ENCODE data around the gene KRTAP4-9.
"Not testable (repeated sequence)": the region's sequence is repeated elsewhere in the genome, so short reads cannot be mapped to it uniquely, and the experiment has no call there.

Gene KRTAP4-9

DNA sequence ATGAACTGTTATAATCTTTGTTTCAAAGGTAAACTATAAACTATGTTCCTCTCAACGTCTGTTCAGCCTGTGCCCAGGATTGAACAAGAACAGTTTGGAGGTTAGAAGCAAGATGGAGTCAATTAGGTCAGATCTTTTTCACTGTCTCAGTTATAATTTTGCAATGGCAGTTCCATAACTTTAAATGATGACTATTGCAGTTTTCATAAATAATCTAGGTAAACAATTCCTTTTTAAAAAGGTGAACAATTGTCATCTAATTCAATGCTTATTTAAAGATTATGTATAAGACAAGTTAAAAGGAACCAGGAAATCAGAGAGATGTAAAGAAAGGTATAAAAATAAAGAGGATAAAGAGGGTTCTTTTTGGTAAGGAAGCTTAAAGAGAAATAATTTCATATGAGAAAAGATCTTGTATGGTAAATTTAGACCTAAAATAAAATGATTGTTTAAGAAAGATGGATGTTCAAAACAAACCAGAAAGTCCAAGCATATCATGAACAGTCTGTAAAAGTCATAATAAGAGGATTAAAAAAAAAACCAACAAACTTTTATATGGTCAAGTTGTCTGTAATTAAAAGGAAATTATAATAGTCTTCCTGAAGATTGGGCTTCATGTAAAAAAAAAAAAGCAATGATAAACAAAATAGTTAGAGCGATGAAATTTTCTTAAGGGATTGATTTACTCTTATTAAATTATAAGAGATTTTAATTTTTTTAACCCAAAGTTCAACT lies 6.1 kb downstream of the KRTAP4-9 start:
- Histone ChIP-seq H3K36me3 (ENCODE audit: control insufficient read depth, insufficient read depth, low read length) (no peaks in the 10 kb centered on the region), H3K4me1 (ENCODE audit: control insufficient read depth, insufficient read depth, low read length) (no peaks in the 10 kb centered on the region), H3K9me3 (ENCODE audit: control insufficient read depth, low read length) (peaks cover 10% of the 10 kb centered on the region), H3K4me3 (ENCODE audit: insufficient read depth, low read depth, low read length) (no peak overlapping the region), H3K27ac (ENCODE audit: insufficient read depth, low read depth, low read length, poor library complexity, severe bottlenecking) (no peak overlapping the region), H3K27me3 (ENCODE audit: control insufficient read depth, insufficient read depth, low read length, poor library complexity, severe bottlenecking) (no peaks in the 10 kb centered on the region)
- 80 to 88% methylated on average over 1 of the region's 2 CpGs for WGBS, 2 experiments

DNA sequence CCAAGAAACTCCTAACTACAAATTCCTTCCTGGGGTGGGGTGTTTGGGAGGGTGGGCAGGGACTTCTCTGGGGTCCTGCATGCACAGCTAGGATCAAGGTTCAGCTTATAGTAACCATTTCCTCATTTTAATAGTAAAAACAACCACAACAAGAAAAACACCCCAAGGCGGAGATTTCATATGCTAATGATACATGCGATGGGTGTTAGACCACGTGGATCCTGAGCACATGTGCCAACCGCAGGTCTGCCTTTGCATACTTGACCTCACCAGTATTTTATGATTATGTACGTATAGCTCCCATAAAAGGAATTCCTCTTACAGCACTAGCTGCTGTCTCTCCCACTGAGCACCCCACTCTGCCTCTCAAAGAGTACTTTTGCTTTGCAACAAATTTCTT lies 11.1 kb downstream of the KRTAP4-9 start:
- Histone ChIP-seq H3K4me1 (ENCODE audit: control insufficient read depth, insufficient read depth, low read length) (no peaks in the 10 kb centered on the region), H3K4me3 (ENCODE audit: insufficient read depth, low read depth, low read length) (no peak overlapping the region), H3K36me3 (ENCODE audit: control insufficient read depth, insufficient read depth, low read length) (no peaks in the 10 kb centered on the region), H3K9me3 (ENCODE audit: control insufficient read depth, low read length) (peaks cover 6% of the 10 kb centered on the region), H3K27me3 (ENCODE audit: control insufficient read depth, insufficient read depth, low read length, poor library complexity, severe bottlenecking) (no peaks in the 10 kb centered on the region), H3K27ac (ENCODE audit: insufficient read depth, low read depth, low read length, poor library complexity, severe bottlenecking) (no peak overlapping the region)
- 90 to 91% methylated on average over 5 of the region's 5 CpGs for WGBS, 2 experiments

DNA sequence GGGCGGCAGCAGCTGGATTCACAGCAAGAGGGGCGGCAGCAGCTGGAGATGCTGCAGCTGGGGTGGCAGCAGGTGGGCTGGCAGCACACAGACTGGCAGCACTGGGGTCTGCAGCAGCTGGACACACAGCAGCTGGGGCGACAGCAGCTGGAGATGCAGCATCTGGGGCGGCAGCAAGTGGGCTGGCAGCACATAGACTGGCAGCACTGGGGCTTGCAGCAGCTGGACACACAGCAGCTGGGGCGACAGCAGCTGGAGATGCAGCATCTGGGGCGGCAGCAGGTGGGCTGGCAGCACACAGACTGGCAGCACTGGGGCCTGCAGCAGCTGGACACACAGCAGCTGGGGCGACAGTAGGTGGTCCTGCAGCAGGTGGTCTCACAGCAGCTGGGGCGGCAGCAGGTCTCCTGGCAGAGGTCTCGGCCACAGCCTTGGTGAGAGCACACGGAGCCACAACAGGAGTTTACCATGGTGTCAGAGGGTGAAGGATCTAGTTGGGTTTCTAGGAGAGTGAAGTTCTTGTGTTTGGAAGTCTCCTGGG lies 12.7 kb downstream of the KRTAP4-9 start, which contains the start of gene KRTAP4-11:
KRTAP4-11 (minus strand) TSS at position 528 of the 541 bp plus-strand sequence; CDS start at position 470, 58 bp downstream.
- H3K4me3 ChIP-seq (ENCODE audit: insufficient read depth, low read depth, low read length); H3K27ac ChIP-seq (ENCODE audit: insufficient read depth, low read depth, low read length, poor library complexity, severe bottlenecking); H3K27me3 ChIP-seq (ENCODE audit: control insufficient read depth, insufficient read depth, low read length, poor library complexity, severe bottlenecking); H3K4me1 ChIP-seq (ENCODE audit: control insufficient read depth, insufficient read depth, low read length); H3K9me3 ChIP-seq (ENCODE audit: control insufficient read depth, low read length); H3K36me3 ChIP-seq (ENCODE audit: control insufficient read depth, insufficient read depth, low read length): not testable (repeated sequence)
- WGBS, 2 experiments = 84 to 86% methylated on average over 10 of the region's 10 CpGs

DNA sequence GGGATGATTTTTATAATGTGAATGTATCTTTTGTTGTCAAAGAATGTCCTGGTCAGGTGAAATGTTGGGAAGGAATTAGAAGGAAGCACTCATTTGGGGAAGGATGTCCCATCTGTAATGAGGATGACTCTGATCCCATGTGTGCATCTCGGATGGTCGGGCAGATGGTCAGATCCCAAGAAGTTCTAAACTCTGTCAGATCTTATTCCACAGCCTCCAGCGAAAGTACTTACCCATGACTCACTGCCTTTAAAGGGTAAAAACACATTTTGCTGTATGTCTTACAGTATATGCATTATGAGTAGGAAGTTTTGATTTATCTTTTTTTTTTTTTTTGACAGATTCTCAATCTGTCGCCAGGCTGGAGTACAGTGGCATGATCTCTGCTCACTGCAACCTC lies 13.5 kb downstream of the KRTAP4-9 start:
- no peak overlapping the region for H3K27ac ChIP-seq (ENCODE audit: insufficient read depth, low read depth, low read length, poor library complexity, severe bottlenecking)
- H3K9me3 ChIP-seq (ENCODE audit: control insufficient read depth, low read length) = no peaks in the 10 kb centered on the region
- 93 to 97% methylated on average over 4 of the region's 4 CpGs for WGBS, 2 experiments
- no peaks in the 10 kb centered on the region for H3K4me1 ChIP-seq (ENCODE audit: control insufficient read depth, insufficient read depth, low read length)
- no peaks in the 10 kb centered on the region for H3K36me3 ChIP-seq (ENCODE audit: control insufficient read depth, insufficient read depth, low read length)
- no peaks in the 10 kb centered on the region for H3K27me3 ChIP-seq (ENCODE audit: control insufficient read depth, insufficient read depth, low read length, poor library complexity, severe bottlenecking)
- H3K4me3 ChIP-seq (ENCODE audit: insufficient read depth, low read depth, low read length) = no peak overlapping the region

DNA sequence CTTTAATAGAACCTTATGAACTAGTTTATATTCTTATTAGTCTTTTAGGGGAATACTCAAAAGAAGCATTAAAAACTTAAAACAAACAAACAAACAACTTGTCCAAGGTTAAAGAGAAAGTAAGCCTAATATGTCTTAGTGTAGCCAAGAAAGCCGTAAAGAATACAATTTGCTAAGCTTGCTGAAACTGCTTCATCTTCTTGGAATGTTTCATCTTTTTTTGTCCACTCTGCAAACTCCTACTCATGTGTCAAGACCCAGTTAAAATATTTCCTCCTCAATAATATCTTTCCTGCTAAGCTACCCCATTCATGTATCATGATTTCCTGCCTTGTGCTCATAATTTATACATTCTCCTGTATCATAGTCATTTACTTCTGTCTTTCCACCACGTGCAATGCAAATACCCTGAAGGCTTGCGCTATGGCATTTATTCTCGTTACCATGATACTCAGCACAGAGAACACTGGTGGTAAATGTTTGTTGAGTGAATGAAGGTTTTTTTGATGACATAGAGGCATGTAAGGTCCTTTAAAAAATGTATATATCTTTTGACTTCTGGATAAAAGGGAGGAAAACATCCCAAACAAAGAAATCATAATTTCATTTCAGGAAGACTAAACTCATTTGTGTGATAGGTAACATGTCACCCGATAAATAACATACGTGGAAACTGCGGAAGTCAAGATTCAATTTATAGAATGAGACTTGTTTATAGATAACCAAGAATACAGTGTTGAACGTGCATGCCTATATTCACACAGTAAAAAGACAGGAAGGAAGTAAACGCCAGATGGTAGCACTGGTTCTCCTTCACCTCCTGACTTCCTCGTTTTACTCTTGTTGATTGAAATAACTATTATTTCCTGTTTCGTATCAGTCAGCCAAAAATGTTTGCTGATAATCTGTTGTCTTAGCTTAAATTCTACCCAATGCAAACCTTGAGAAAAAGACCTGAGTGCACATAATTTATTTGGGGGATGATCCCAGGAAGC lies 14.8 kb downstream of the KRTAP4-9 start:
- H3K36me3 ChIP-seq (ENCODE audit: control insufficient read depth, insufficient read depth, low read length); H3K4me3 ChIP-seq (ENCODE audit: insufficient read depth, low read depth, low read length); H3K9me3 ChIP-seq (ENCODE audit: control insufficient read depth, low read length); H3K27me3 ChIP-seq (ENCODE audit: control insufficient read depth, insufficient read depth, low read length, poor library complexity, severe bottlenecking); H3K27ac ChIP-seq (ENCODE audit: insufficient read depth, low read depth, low read length, poor library complexity, severe bottlenecking); H3K4me1 ChIP-seq (ENCODE audit: control insufficient read depth, insufficient read depth, low read length): not testable (repeated sequence)
- WGBS, 2 experiments = 89 to 90% methylated on average over 11 of the region's 11 CpGs

DNA sequence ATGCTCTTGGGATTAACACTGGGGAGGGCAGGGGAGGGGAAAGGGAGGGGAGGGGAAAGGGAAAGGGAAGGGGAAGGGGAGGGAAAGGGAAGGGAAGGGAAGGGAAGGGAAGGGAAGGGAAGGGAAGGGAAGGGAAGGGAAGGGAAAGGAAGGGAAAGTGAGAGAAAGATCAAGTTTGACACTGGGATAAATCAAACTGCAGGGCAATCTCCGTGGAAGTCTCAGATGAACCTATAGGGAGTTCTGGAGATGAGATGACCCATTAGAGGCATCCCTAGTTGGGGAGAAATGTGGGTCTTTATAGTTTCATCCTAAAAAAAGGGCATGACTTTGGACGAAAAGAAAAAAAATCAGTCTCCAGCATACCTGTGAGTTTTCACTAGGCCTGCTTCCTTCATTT lies 16.6 kb downstream of the KRTAP4-9 start:
- Histone ChIP-seq H3K27ac (ENCODE audit: insufficient read depth, low read depth, low read length, poor library complexity, severe bottlenecking) (no peak overlapping the region), H3K4me1 (ENCODE audit: control insufficient read depth, insufficient read depth, low read length) (no peaks in the 10 kb centered on the region), H3K9me3 (ENCODE audit: control insufficient read depth, low read length) (no peaks in the 10 kb centered on the region), H3K27me3 (ENCODE audit: control insufficient read depth, insufficient read depth, low read length, poor library complexity, severe bottlenecking) (no peaks in the 10 kb centered on the region), H3K36me3 (ENCODE audit: control insufficient read depth, insufficient read depth, low read length) (no peaks in the 10 kb centered on the region), H3K4me3 (ENCODE audit: insufficient read depth, low read depth, low read length) (no peak overlapping the region)
- 93 to 95% methylated on average over 2 of the region's 2 CpGs for WGBS, 2 experiments

DNA sequence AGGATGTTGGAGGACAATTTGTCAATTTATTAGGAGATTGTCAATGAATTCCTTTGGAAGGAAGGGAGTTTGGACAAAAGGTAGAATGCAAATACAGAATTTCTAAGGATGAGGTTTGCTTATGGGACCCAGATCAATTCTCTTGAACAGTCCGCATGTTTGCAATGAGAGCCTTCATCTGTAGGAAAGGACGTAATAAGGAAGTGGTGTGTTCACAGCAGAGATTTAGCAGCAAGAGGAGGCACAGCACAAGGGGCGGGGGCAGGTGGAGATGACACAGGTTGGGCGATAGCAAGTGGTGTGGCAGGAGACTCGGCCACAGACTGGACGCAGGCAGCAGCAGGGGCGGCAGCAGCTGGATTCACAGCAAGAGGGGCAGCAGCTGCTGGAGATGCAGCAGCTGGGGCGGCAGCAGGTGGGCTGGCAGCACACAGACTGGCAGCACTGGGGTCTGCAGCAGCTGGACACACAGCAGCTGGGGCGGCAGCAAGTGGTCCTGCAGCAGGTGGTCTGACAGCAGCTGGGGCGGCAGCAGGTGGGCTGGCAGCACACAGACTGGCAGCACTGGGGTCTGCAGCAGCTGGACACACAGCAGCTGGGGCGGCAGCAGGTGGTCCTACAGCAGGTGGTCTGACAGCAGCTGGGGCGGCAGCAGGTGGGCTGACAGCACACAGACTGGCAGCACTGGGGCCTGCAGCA lies 18.3 kb downstream of the KRTAP4-9 start:
- H3K4me3 ChIP-seq (ENCODE audit: insufficient read depth, low read depth, low read length); H3K9me3 ChIP-seq (ENCODE audit: control insufficient read depth, low read length); H3K36me3 ChIP-seq (ENCODE audit: control insufficient read depth, insufficient read depth, low read length); H3K27me3 ChIP-seq (ENCODE audit: control insufficient read depth, insufficient read depth, low read length, poor library complexity, severe bottlenecking); H3K4me1 ChIP-seq (ENCODE audit: control insufficient read depth, insufficient read depth, low read length); H3K27ac ChIP-seq (ENCODE audit: insufficient read depth, low read depth, low read length, poor library complexity, severe bottlenecking): not testable (repeated sequence)
- 87 to 89% methylated on average over 12 of the region's 12 CpGs for WGBS, 2 experiments

DNA sequence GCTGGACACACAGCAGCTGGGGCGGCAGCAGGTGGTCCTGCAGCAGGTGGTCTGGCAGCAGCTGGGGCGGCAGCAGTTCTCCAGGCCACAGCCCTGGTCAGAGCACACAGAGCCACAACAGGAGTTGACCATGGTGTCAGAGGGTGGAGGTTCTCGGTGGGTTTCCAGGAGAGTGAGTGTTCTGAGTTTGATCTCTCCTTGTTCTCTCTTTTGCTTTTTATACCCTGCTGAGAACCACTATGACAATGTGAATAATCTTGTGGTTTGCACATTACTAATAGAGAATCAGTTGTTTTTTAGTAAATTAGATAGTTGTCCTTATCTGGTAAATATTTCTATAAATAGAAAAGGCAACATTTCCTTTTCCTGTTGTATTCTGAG lies 18.8 kb downstream of the KRTAP4-9 start, which contains the start of gene KRTAP4-12:
KRTAP4-12 (minus strand) TSS at position 192 of the 381 bp plus-strand sequence; CDS start at position 132, 60 bp downstream.
- not testable (repeated sequence) for H3K36me3 ChIP-seq (ENCODE audit: control insufficient read depth, insufficient read depth, low read length); H3K9me3 ChIP-seq (ENCODE audit: control insufficient read depth, low read length); H3K27me3 ChIP-seq (ENCODE audit: control insufficient read depth, insufficient read depth, low read length, poor library complexity, severe bottlenecking); H3K4me1 ChIP-seq (ENCODE audit: control insufficient read depth, insufficient read depth, low read length); H3K4me3 ChIP-seq (ENCODE audit: insufficient read depth, low read depth, low read length); H3K27ac ChIP-seq (ENCODE audit: insufficient read depth, low read depth, low read length, poor library complexity, severe bottlenecking)
- 83 to 85% methylated on average over 3 of the region's 3 CpGs for WGBS, 2 experiments

DNA sequence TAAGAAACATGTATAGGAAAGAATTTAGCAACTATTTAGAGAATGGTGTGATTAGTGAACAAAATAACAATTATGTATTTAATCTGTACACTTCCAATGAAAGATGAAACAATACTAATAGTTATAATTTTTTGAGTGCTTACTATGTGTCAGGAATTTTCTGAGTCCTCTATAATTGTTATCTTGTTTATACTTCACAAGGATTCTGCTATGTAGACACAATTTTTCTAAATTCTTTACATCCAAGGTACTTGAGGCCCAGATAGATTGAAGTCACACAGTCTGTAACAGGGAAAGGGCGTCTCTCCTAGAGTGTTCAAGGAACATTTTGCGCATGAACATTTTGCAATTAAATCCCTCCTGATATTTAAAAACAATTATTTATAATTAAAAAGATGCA lies 19.9 kb downstream of the KRTAP4-9 start:
- Histone ChIP-seq H3K27ac (ENCODE audit: insufficient read depth, low read depth, low read length, poor library complexity, severe bottlenecking) (no peak overlapping the region), H3K4me3 (ENCODE audit: insufficient read depth, low read depth, low read length) (no peak overlapping the region), H3K9me3 (ENCODE audit: control insufficient read depth, low read length) (no peaks in the 10 kb centered on the region), H3K4me1 (ENCODE audit: control insufficient read depth, insufficient read depth, low read length) (no peaks in the 10 kb centered on the region), H3K36me3 (ENCODE audit: control insufficient read depth, insufficient read depth, low read length) (no peaks in the 10 kb centered on the region), H3K27me3 (ENCODE audit: control insufficient read depth, insufficient read depth, low read length, poor library complexity, severe bottlenecking) (no peaks in the 10 kb centered on the region)
- WGBS, 2 experiments = 100% methylated on average over 1 of the region's 2 CpGs
